PC-9 (cell line): ENCODE measurements around the gene INO80D.

ENCODE experiments used
- CTCF ChIP-seq: fragments of 200-600 bp; sonication (generic); conservative IDR thresholded peaks from 2 replicates; pipeline ENCODE4 v1.6.1; 2017; ENCODE audit warnings: mixed run types, antibody characterized with exemption, mild to moderate bottlenecking, moderate library complexity
- EZH2 ChIP-seq: fragments of 200-600 bp; sonication (generic); IDR thresholded peaks from 2 replicates; pipeline ENCODE4 v1.8.0; 2017; ENCODE audit warnings: antibody characterized with exemption, low read depth

- TF ChIP-seq CTCF (no peak), EZH2 (no peak)
Observed at GRCh38 chr2:206088248-206088647, 2.3 kb upstream of the INO80D start.
